C4-2B (cell line): ENCODE data around the gene ECHDC1.

Experiments
- H3K27ac ChIP-seq: fragments of 450-650 bp; 2 replicates; pipeline ENCODE4 v1.5.1; 2017
- ZFX ChIP-seq: fragments of 450-650 bp; IDR thresholded peaks from 2 replicates; pipeline ENCODE4 v1.6.1; 2017
- TF ChIP-seq, protein P1 (sequence below): fragments of 450-650 bp; conservative IDR thresholded peaks from 2 replicates; pipeline ENCODE4 v1.5.1; 2017; ENCODE audit warnings: mild to moderate bottlenecking

ECHDC1 gene

DNA sequence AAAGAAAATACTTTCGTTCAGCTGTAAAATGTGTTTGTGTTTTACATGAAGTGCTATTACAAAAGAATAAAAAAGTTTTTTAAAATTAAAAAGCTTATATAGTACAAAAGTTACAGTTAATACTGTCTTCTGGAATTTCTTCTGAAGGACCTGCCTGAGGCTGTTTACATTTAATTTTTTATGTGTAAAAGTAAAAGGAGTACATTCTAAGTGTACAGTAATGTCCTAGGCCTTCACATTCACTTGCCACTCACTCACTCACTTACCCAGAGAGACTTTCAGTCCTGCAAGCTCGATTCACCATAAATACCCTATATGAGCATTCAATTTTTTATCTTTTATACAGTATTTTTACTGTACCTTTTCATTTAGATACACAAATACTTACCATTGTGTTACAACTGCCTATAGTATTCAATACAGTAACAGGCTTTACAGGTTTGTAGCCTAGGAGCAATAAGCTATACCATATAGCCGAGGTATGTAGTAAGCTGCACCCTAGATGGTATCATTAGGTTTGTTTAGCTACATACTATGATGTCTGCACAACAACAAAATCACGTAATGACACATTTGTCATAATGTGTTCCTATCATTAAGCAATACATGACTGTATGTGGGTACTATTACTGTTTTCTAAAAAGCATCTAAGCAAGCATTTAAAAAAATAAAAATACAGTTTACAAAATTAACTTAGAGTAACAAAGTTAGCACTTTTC is 43.7 kb downstream of the ECHDC1 start:
- H3K27ac ChIP-seq = no peak overlapping the region
- TF ChIP-seq, protein P1, sequence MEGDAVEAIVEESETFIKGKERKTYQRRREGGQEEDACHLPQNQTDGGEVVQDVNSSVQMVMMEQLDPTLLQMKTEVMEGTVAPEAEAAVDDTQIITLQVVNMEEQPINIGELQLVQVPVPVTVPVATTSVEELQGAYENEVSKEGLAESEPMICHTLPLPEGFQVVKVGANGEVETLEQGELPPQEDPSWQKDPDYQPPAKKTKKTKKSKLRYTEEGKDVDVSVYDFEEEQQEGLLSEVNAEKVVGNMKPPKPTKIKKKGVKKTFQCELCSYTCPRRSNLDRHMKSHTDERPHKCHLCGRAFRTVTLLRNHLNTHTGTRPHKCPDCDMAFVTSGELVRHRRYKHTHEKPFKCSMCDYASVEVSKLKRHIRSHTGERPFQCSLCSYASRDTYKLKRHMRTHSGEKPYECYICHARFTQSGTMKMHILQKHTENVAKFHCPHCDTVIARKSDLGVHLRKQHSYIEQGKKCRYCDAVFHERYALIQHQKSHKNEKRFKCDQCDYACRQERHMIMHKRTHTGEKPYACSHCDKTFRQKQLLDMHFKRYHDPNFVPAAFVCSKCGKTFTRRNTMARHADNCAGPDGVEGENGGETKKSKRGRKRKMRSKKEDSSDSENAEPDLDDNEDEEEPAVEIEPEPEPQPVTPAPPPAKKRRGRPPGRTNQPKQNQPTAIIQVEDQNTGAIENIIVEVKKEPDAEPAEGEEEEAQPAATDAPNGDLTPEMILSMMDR = no peak
- TF ChIP-seq ZFX = no peak

DNA sequence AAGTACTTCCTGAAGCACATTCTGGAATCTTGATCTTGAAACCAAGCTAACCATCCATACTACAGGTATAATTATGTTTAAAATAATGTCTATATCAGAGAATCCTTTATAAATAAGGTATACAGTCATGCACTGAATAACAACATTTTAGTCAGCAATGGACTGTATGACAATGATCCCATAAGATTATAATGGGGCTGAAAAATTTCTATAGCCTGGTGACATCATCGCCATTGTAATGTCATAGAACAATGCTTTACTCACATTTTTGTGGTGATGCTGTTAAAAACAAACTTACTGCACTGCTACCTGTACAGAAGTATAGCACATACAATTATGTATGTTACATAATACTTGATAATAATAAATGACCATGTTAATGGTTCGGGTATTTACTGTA is 44.9 kb downstream of the ECHDC1 start:
- TF ChIP-seq ZFX = no peak
- TF ChIP-seq, protein P1 = no peak

DNA sequence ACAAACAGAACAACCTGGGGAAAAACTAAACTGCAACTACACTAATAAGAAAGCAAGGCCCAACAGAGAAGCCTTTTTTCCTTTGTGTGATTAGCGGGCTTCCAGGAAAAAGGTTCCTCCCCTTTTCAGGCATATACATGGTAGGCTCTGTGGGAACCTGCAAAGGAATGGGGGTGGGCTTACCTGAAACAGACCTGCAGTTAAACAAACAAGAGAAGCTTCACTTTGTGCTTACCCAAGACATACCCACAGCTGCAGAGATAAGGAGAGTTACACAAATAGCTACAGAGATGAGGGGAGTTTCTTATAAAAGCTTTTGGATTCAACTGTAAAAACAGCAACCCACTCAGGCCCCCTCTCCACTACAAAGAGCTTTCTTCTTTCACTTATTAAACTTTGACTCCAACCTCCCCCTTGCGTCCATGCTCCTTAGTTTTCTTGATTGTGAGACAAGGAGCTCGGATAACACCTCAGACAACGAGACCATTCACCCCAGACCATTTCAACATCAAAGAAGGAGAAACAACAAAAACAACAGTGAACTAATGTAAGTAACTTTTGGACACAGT is 45.8 kb downstream of the ECHDC1 start:
- TF ChIP-seq ZFX = no peak
- TF ChIP-seq, protein P1 = no peak

More for the DNA sequence above, 44.9 kb downstream of the ECHDC1 start:
- H3K27ac ChIP-seq = no peak overlapping the region

DNA sequence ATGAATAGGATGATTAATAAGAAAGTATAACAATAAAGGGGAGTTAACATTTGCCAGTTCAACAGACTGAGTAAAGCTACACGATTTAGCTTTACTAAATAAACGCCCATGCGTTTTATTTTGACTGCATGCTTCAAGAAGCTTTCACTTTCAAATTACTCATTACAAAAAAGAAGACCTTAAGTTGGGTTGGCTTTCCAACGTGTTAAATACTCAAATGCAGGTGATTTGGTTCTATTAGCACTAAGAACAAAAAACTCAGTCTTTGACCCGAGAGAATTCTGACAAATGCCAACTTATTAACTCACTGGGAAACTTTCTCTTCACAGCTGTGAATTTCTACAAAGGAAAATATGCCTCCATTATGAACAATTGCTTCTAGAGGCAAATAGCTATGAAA is 51.9 kb downstream of the ECHDC1 start:
- TF ChIP-seq, protein P1 = no peak
- no peak for TF ChIP-seq ZFX
- H3K27ac ChIP-seq = no peak overlapping the region

More for the DNA sequence above, 45.8 kb downstream of the ECHDC1 start:
- H3K27ac ChIP-seq = no peak overlapping the region

DNA sequence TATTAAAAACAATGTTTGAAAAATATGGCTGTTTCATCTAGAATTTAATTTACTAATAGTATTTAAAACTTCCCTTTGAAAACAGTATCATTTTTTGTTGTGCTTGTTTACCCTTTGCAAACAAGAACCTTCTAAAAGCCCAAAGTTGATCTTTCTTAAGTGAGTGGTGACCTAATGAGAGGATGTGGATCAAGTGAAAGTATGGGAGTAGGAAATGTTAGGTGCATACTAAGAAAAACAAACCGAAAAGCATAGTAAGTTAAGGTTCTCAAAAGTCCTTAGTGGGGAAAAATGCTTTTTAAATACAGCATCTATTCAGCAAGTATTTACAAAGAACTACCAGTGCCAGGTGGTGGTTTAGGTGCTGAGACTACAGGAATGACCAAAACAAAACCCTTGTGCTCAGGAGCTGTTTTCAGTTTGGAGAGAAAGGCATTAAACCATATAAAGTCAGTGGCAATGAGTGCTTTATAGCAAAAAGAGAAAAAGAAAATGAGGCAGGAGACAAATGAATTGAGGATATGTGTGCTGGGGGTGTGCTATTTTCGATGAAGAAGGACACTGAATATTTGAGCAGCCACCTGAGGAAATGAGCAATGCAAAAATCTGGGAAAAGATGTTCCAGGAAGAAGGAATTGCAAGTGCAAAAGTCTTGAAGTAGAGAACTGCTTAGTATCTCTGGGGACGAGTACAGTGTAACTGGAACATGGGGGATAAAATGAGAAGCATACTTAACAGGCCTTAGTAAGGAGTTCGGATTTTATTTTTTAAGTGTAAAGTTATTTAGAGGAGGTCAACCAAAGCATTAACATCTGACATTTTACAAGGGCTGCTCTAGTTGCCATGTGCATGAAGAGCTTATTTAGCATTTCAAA is 52.8 kb downstream of the ECHDC1 start:
- no peak for TF ChIP-seq ZFX
- TF ChIP-seq, protein P1 = no peak
- H3K27ac ChIP-seq = no peak overlapping the region

DNA sequence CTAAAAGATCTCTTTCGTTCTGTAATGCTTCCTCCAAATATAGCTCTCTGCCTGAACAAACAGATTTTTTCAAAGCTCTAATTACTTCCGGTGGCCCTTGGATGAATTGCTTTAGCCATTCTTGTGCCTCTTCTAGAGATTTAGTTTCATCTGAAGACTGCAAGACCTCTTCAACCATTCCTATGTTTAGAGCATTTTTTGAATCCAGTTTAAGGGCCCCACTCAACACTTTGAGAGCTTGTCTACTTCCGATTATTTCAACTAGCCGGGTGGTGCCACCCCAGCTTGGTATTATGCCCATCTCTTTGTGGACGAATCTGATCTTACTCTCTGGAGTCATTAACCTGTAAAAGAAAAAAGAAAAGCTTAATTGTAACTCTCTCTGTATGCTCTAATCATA is 53.5 kb downstream of the ECHDC1 start:
- H3K27ac ChIP-seq = no peak overlapping the region
- TF ChIP-seq, protein P1 = no peak
- TF ChIP-seq ZFX = no peak

DNA sequence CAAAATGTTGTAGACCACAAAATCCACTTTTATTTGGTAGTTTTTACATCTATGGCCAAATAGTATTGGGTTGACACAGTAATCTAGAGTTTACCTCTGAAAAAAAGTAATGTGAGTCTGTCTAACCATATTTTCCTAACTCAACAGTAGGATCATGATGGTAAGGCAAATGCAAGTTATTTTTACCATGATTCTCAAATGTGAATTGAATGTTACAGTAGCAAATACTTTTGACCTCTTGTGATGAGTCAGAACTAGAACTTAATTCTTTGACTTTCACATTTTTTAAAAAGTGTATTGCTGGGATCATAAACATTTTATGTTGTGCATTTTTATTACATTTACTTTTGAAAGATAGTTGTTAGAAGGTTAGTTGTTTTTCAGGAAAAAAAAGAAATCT is 54.7 kb downstream of the ECHDC1 start:
- TF ChIP-seq ZFX = no peak
- no peak overlapping the region for H3K27ac ChIP-seq
